ENCODE data around the gene SFI1. TPM values are rescaled to one million over a fixed set of nuclear protein-coding genes. Genes with fewer than 3 reads are reported as not detected.

SFI1 gene
- total and polyA plus RNA-seq, 2 of the 8 experiments (the other 6 are each of a cell fraction or from before 2014, with no cell fraction given) = 10.4 to 30.1 TPM

DNA sequence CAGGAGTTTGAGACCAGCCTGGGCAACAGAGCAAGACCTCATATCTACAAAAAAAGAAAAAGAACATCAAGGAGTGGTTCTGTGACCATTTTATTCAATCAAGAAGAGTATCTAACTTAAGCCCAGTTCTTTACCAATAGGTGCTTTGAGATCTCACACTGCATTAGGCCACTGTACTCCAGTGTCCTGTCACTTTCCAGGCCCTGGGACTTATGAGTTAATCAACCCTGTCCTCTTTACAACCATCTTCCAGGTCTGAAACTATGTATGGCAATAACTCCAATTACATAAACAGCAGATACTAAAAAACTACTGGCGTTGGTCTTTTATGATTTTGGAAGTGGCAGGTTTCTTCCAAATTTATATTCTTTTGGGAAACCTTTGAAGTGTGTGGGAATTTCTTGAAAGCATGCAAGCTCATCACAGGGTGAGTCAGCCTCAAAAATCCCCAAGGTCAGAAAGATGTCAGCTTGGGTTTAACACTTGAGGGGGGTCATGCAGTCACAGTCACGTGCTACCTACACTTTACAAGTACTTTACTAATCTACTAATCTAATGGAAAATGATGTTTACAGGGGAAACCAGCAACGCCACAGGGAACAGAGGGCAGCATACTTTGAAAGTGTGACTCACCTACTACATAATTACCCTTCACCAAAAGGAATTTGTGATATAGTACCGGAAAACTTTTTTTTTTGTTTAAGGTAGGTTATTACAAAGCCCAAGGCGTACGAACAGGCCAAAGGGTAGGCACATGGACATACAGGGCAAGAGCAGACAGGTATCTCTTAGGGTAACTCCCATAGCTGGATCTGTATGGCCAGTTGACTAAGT lies 150.1 kb downstream of the SFI1 start:
- no peak overlapping the region for H2AFZ ChIP-seq (ENCODE audit: low read length)
- no peak overlapping the region for H3K27ac ChIP-seq (ENCODE audit: low read depth, low read length)
- peaks cover 4% of the 10 kb centered on the region; the same call in 1 of the 2 replicates for H3K79me1 ChIP-seq (ENCODE audit: low read depth, low read length)
- FAIRE-seq (no peak), DNase-seq (ENCODE audit: low read depth in 1 of 2, low spot score in 2 of 2) (no peak)
- peaks cover 3 to 25% (median 5%) of the 10 kb centered on the region in 4 experiments; a peak in 5 of 8 replicates for H3K36me3 ChIP-seq (ENCODE audit: control insufficient read depth in 2 of 4, insufficient read depth in 4 of 4, low read length in 3 of 4)
- H2BK15ac ChIP-seq (ENCODE audit: low read length) = no peak overlapping the region
- no peak overlapping the region for H2AK5ac ChIP-seq (ENCODE audit: low read depth, low read length)
- H3K4me2 ChIP-seq (ENCODE audit: insufficient read depth in 1 of 2, low read depth in 2 of 2, low read length in 2 of 2) = no peak overlapping the region; a peak in 1 of 4 replicates
- no peak overlapping the region for H2BK5ac ChIP-seq (ENCODE audit: low read depth, low read length)
- no peak overlapping the region for H4K8ac ChIP-seq (ENCODE audit: extremely low read depth, insufficient read depth, low read length)
- H2BK20ac ChIP-seq (ENCODE audit: low read length) = no peak overlapping the region
- no peak overlapping the region for H2BK12ac ChIP-seq (ENCODE audit: low read depth, low read length)
- no peaks in the 10 kb centered on the region for H3K9me3 ChIP-seq (ENCODE audit: insufficient read depth in 2 of 2, low read depth in 1 of 2, low read length in 1 of 2)
- POLR2A ChIA-PET (ENCODE audit: partially characterized antibody) = interaction anchor here (1.3 kb wide), 1 partner anchor 15 kb away, joined by 4 read pairs; the partner anchor contains the start of gene PISD
- H3K18ac ChIP-seq (ENCODE audit: extremely low read depth, low read length) = no peak overlapping the region
- no peak overlapping the region for H4K91ac ChIP-seq (replicated peaks; ENCODE audit: insufficient read length, low read length)
- H3K79me2 ChIP-seq (ENCODE audit: control insufficient read depth in 1 of 2, insufficient read depth in 2 of 2, low read length in 2 of 2) = peaks cover 0 to 23% of the 10 kb centered on the region in 2 experiments; a peak in 2 of 4 replicates
- CTCF ChIA-PET (ENCODE audit: partially characterized antibody) = interaction anchor here (1.0 to 1.2 kb wide), 3 partner anchors 8 to 89 kb away, joined by 3 to 4 read pairs (median 3); no protein-coding TSS in a partner anchor
- no peaks in the 10 kb centered on the region for H3K27me3 ChIP-seq (replicated peaks in 1 of 4; ENCODE audit: control insufficient read depth in 3 of 4, extremely low read depth in 1 of 4, insufficient read depth in 3 of 4, low read length in 3 of 4)
- WGBS, 2 experiments (ENCODE audit: extremely low coverage in 1 of 2, insufficient coverage in 1 of 2, insufficient read length in 1 of 2, insufficient replicate concordance in 2 of 2, low coverage in 1 of 2, low lambda C conversion rate in 2 of 2, missing lambda C conversion rate in 1 of 2) = 91% methylated on average over 6 of the region's 6 CpGs; no CpG with 5 or more reads in 1 of the 2 experiments
- H4K5ac ChIP-seq (ENCODE audit: insufficient read length, low read depth, low read length) = no peak overlapping the region
- H3K4me1 ChIP-seq (replicated peaks in 1 of 4; ENCODE audit: control insufficient read depth in 3 of 4, insufficient read depth in 4 of 4, low read length in 3 of 4) = peaks cover 0 to 10% (median 4%) of the 10 kb centered on the region in 4 experiments; a peak in 4 of 7 replicates
- H3K4ac ChIP-seq (replicated peaks; ENCODE audit: insufficient read length, low read depth, low read length) = no peak overlapping the region
- no peak overlapping the region for H3K56ac ChIP-seq (replicated peaks; ENCODE audit: insufficient read length, low read depth, low read length)
- no peak overlapping the region for H2BK120ac ChIP-seq (replicated peaks; ENCODE audit: low read depth, low read length)
- no peak overlapping the region for H3K4me3 ChIP-seq (ENCODE audit: extremely low read depth in 1 of 4, insufficient read depth in 2 of 4, low read depth in 3 of 4, low read length in 4 of 4)
- no peak overlapping the region for H3K14ac ChIP-seq (ENCODE audit: insufficient read length)
- no peak overlapping the region for H3K23ac ChIP-seq (ENCODE audit: insufficient read length)
- no peaks in the 10 kb centered on the region for H3K23me2 ChIP-seq (ENCODE audit: low read depth, low read length)
- no peak overlapping the region for H3K9ac ChIP-seq (replicated peaks in 1 of 4; ENCODE audit: extremely low read depth in 1 of 4, low read depth in 3 of 4, low read length in 3 of 4)
- H4K20me1 ChIP-seq (replicated peaks in 1 of 2; ENCODE audit: control insufficient read depth in 1 of 2, insufficient read depth in 2 of 2, low read length in 2 of 2) = peaks cover 0 to 11% of the 10 kb centered on the region in 2 experiments
- TF ChIP-seq, protein P1, sequence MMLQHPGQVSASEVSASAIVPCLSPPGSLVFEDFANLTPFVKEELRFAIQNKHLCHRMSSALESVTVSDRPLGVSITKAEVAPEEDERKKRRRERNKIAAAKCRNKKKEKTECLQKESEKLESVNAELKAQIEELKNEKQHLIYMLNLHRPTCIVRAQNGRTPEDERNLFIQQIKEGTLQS (IDR thresholded peaks at IDR 0.05; ENCODE audit: insufficient read depth, low read depth, low read length) = no peak
- no peak for TF ChIP-seq TAF1 (IDR thresholded peaks at IDR 0.05; ENCODE audit: low read depth, low read length)
- TF ChIP-seq, protein P2, sequence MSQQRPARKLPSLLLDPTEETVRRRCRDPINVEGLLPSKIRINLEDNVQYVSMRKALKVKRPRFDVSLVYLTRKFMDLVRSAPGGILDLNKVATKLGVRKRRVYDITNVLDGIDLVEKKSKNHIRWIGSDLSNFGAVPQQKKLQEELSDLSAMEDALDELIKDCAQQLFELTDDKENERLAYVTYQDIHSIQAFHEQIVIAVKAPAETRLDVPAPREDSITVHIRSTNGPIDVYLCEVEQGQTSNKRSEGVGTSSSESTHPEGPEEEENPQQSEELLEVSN (IDR thresholded peaks at IDR 0.05) = no peak
- TF ChIP-seq, protein P3, sequence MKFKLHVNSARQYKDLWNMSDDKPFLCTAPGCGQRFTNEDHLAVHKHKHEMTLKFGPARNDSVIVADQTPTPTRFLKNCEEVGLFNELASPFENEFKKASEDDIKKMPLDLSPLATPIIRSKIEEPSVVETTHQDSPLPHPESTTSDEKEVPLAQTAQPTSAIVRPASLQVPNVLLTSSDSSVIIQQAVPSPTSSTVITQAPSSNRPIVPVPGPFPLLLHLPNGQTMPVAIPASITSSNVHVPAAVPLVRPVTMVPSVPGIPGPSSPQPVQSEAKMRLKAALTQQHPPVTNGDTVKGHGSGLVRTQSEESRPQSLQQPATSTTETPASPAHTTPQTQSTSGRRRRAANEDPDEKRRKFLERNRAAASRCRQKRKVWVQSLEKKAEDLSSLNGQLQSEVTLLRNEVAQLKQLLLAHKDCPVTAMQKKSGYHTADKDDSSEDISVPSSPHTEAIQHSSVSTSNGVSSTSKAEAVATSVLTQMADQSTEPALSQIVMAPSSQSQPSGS (IDR thresholded peaks at IDR 0.05; ENCODE audit: low read length) = no peak
- TF ChIP-seq HDAC2 (IDR thresholded peaks at IDR 0.05; ENCODE audit: borderline replicate concordance in 1 of 2, low read depth in 2 of 2, low read length in 2 of 2) = no peak
- no peak for TF ChIP-seq RNF2 (IDR thresholded peaks at IDR 0.05; ENCODE audit: borderline replicate concordance, low read depth, low read length, missing control alignments, poor library complexity, severe bottlenecking)
- TF ChIP-seq ZNF274 (IDR thresholded peaks at IDR 0.05; ENCODE audit: borderline replicate concordance, extremely low read depth, low read length) = no peak
